ENCODE data around the gene KLC1. TPM values are rescaled to one million over a fixed set of nuclear protein-coding genes. Genes with fewer than 3 reads are reported as not detected.
A peak's percentile ranks its signal among the peaks of the same experiment; 100 is the strongest.

KLC1 gene
- total and polyA plus RNA-seq, 2 donors (not counting 1 experiment from before 2014, with no cell fraction given) = 102 to 243 TPM

DNA sequence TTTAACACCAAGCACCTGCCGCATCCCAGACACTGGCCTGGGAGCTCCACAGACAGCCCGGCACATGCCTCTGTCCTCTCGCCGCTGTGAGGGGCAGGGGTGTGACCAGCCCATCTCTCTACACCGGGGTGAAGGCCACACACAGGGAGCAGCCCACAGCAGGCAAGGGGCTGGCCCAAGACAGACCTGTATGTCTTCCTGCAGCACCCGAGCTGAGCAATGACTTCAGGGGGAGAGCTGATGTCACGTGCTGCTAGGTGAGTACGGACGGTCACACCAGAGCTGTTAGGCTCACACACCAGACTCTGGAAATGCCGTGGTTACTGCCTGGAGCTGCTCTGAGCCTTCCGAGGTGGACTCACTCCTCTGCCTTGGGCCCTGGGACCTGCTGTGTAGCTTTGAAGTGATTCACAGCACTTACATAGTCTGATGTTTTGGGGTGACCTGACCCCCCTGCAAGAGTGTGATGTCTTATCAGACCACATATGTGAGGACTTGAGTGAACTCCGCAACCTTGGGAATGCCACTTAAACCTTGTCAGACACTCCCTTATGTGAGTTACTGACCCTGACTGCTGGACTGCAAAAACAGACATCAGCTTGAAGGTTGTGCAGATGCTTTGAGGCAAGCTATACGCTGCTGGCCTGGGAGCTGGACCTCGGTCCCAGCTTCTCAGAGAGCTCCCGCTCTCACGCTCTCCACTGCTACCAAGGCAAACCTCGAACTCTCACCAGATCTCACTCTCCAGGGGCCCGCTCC, 84.5 kb downstream of the KLC1 start:
- Mint-ChIP-seq H3K4me3 (peak overlapping the region; percentile 69), H3K27me3 (no peaks in the 10 kb centered on the region), H3K4me1 (peaks cover 29% of the 10 kb centered on the region), H3K27ac (no peak overlapping the region), H3K9me3 (ENCODE audit: insufficient read depth) (no peaks in the 10 kb centered on the region)
- Histone ChIP-seq H3K9me3 (ENCODE audit: control extremely low read depth in 1 of 3, control insufficient read depth in 2 of 3, insufficient read depth in 1 of 3, low read length in 2 of 3) (no peaks in the 10 kb centered on the region), H3K9ac (ENCODE audit: low read length) (no peak overlapping the region), H3K4me1 (ENCODE audit: control insufficient read depth in 2 of 2, insufficient read depth in 2 of 2, low read length in 2 of 2) (peaks cover 15 to 21% of the 10 kb centered on the region in 2 donors), H3K79me2 (ENCODE audit: control insufficient read depth, insufficient read depth, low read length) (peaks cover 48% of the 10 kb centered on the region), H4K20me1 (ENCODE audit: control insufficient read depth, insufficient read depth, low read length, poor library complexity, severe bottlenecking) (peaks cover 13% of the 10 kb centered on the region), H3K27me3 (replicated peaks in 1 of 4; ENCODE audit: control extremely low read depth in 1 of 4, control insufficient read depth in 3 of 4, insufficient read depth in 4 of 4, low read length in 3 of 4) (no peaks in the 10 kb centered on the region), H3K4me3 (ENCODE audit: control extremely low read depth in 1 of 5, extremely low read depth in 1 of 5, insufficient read depth in 1 of 5, low read depth in 2 of 5, low read length in 4 of 5) (no peak overlapping the region), H3K4me2 (replicated peaks; ENCODE audit: low read depth, low read length, poor library complexity, severe bottlenecking) (peak overlapping the region; percentile 88), H3K36me3 (replicated peaks in 1 of 2; ENCODE audit: control extremely low read depth in 1 of 2, control insufficient read depth in 1 of 2, extremely low read depth in 1 of 2, insufficient read depth in 2 of 2, low read length in 1 of 2) (peaks cover 0 to 2% of the 10 kb centered on the region in 2 experiments), H3K27ac (ENCODE audit: low read length in 2 of 2) (no peak overlapping the region), H2AFZ (ENCODE audit: insufficient read depth, low read depth, low read length, poor library complexity, severe bottlenecking) (no peak overlapping the region)
- CTCF ChIA-PET = no interaction called here
- WGBS (ENCODE audit: insufficient coverage) = 94% methylated on average over 17 of the region's 18 CpGs
- ATAC-seq (ENCODE audit: low read depth) = no peak
- DNase-seq = no peak
- POLR2A ChIA-PET = no interaction called here
- no peak for TF ChIP-seq EZH2 (IDR thresholded peaks at IDR 0.05; ENCODE audit: borderline replicate concordance, insufficient read depth, low read depth, low read length, poor library complexity, severe bottlenecking)
- TF ChIP-seq CTCF (IDR thresholded peaks at IDR 0.05) = no peak
- intact Hi-C loops (cut with micrococcal nuclease) = loop anchor here (2.0 kb wide), 1 partner anchor 185 kb away; the partner anchor contains the start of gene TRMT61A

Data from B cell (primary cell).